K562 (cell line): ENCODE results near the gene GNAI2. TPM values are rescaled to one million over a fixed set of nuclear protein-coding genes. Genes with fewer than 3 reads are reported as not detected.

ENCODE experiments used
- ATAC-seq: fragments of 200-7000 bp; cut with Tn5 transposase; 3 replicates; pipeline ENCODE4 v1.9.1; 2020; ENCODE audit warnings: moderate library complexity
- BruUV-seq: library from RNA; stranded (reverse); fragments of 400-500 nt; replicated peaks from 2 replicates; lab custom pipeline; 2021; lab: Mats Ljungman, UMichigan
- CTCF ChIA-PET: fragments of 300-600 bp; formaldehyde crosslinking; extraction: SDS; loops from one replicate; lab custom pipeline; 2021; ENCODE audit warnings: low intra/inter-chr PET ratio; lab: Yijun Ruan, JAX
- POLR2A ChIA-PET: fragments of 300-600, 350-650 bp; sonication (Branson Sonifier 250); formaldehyde crosslinking; extraction: SDS; loops from one replicate; lab custom pipeline; 2021; ENCODE audit warnings: antibody characterized with exemption, inconsistent platforms; lab: Yijun Ruan, JAX
- DNase-seq, 4 experiments: peaks; one replicate each; pipeline versions ENCODE4 v3.0.0 to v3.0.0-alpha.2; 2011 to 2018; ENCODE audit warnings: low spot score in 3 of 4, mixed read lengths in 3 of 4; ENCODE audit errors: extremely low read depth in 1 of 4
- FAIRE-seq: peaks from 2 replicates; lab custom pipeline; 2011; peaks lifted over from hg19 to GRCh38; lab: Jason Lieb, UNC
- H2AFZ ChIP-seq: 2 replicates; pipeline ENCODE4 v1.6.0; 2011; ENCODE audit warnings: low read depth, low read length, control low read depth, inconsistent platforms
- H3K27ac ChIP-seq: fragments of 200-600 bp; 3 replicates; pipeline ENCODE4 v1.8.0; 2011; ENCODE audit warnings: low read depth, mild to moderate bottlenecking, control low read depth, inconsistent platforms, low read length, moderate library complexity, mixed read lengths; ENCODE audit errors: extremely low read depth
- H3K27me3 ChIP-seq, 2 experiments: fragments of 300-600 bp in 1 of 2; 2 replicates in 1 of 2; 3 replicates in 1 of 2; pipeline versions ENCODE4 v1.6.0 to v1.8.0; 2011; ENCODE audit warnings: inconsistent platforms in 2 of 2, low read length in 2 of 2, mild to moderate bottlenecking in 1 of 2, mixed read lengths in 1 of 2, moderate library complexity in 1 of 2; ENCODE audit not compliant: control insufficient read depth in 2 of 2, insufficient read depth in 2 of 2
- H3K36me3 ChIP-seq: fragments of 300-600 bp; 3 replicates; pipeline ENCODE4 v1.8.0; 2011; ENCODE audit warnings: mild to moderate bottlenecking, low read length, inconsistent platforms; ENCODE audit not compliant: control insufficient read depth, insufficient read depth
- H3K4me1 ChIP-seq, 2 experiments: fragments of 200-600 bp in 1 of 2; replicated peaks in 1 of 2; 2 replicates in 1 of 2; 3 replicates in 1 of 2; pipeline versions ENCODE4 v1.5.1 to v1.8.0; 2011; ENCODE audit warnings: inconsistent platforms in 2 of 2, low read length in 2 of 2, mild to moderate bottlenecking in 1 of 2, mixed read lengths in 1 of 2, moderate library complexity in 1 of 2; ENCODE audit not compliant: control insufficient read depth in 2 of 2, insufficient read depth in 2 of 2
- H3K4me2 ChIP-seq: 2 replicates; pipeline ENCODE4 v1.6.1; 2011; ENCODE audit warnings: low read length, control low read depth, inconsistent platforms, mixed read lengths; ENCODE audit not compliant: insufficient read depth
- H3K4me3 ChIP-seq: fragments of 200-600 bp; sonication (generic), shearing (Covaris generic); 2 replicates; pipeline ENCODE4 v1.5.1; 2016; ENCODE audit warnings: control low read depth, inconsistent platforms
- H3K79me2 ChIP-seq: fragments of 200-600 bp; 3 replicates; pipeline ENCODE4 v1.8.0; 2011; ENCODE audit warnings: low read length, inconsistent platforms; ENCODE audit not compliant: control insufficient read depth, insufficient read depth
- H3K9ac ChIP-seq, 2 experiments: 2 replicates each; pipeline versions ENCODE4 v1.6.0 to v1.6.1; 2011; ENCODE audit warnings: low read depth in 2 of 2, low read length in 2 of 2, control low read depth in 1 of 2, inconsistent platforms in 1 of 2, mild to moderate bottlenecking in 1 of 2, mixed read lengths in 1 of 2; ENCODE audit not compliant: insufficient read depth in 1 of 2
- H3K9me1 ChIP-seq: one replicate; pipeline ENCODE4 v1.6.0; 2011; ENCODE audit warnings: inconsistent platforms, mild to moderate bottlenecking, low read length, moderate library complexity; ENCODE audit not compliant: control insufficient read depth, insufficient read depth
- H3K9me3 ChIP-seq: replicated peaks from 2 replicates; pipeline ENCODE4 v1.5.1; 2011; ENCODE audit warnings: low read depth, low read length, inconsistent platforms; ENCODE audit not compliant: control insufficient read depth, insufficient read depth
- H4K20me1 ChIP-seq: replicated peaks from 2 replicates; pipeline ENCODE4 v1.6.1; 2011; ENCODE audit warnings: low read length, inconsistent platforms, mixed read lengths; ENCODE audit not compliant: control insufficient read depth, insufficient read depth
- ATF4 ChIP-seq: fragments of 450-650 bp; formaldehyde crosslinking; IDR thresholded peaks from 2 replicates; pipeline ENCODE4 v1.4.0; 2022; ENCODE audit warnings: mild to moderate bottlenecking, moderate library complexity
- CTCF ChIP-seq, 3 experiments: IDR thresholded peaks in 2 of 3; conservative IDR thresholded peaks in 1 of 3; 2 replicates each; pipeline ENCODE4 v1.5.1; 2011 to 2012; ENCODE audit warnings: low read length in 3 of 3, mild to moderate bottlenecking in 3 of 3, control low read depth in 2 of 3, improper control_type of control experiment in 1 of 3, inconsistent platforms in 1 of 3, low read depth in 1 of 3, mixed read lengths in 1 of 3, moderate library complexity in 1 of 3; ENCODE audit not compliant: insufficient read depth in 2 of 3
- IRF2 ChIP-seq: sonication (generic); formaldehyde crosslinking; IDR thresholded peaks from 2 replicates; pipeline ENCODE4 v1.8.1; 2022; ENCODE audit warnings: mild to moderate bottlenecking, missing genetic modification reagents
- POLR2G ChIP-seq: fragments of 200-400 bp; formaldehyde crosslinking; IDR thresholded peaks from 2 replicates; pipeline ENCODE4 v1.6.1; 2017; ENCODE audit warnings: low read depth, mild to moderate bottlenecking, antibody characterized with exemption, low read length, moderate library complexity
- PRDM10 ChIP-seq: fragments of 450-650 bp; IDR thresholded peaks from 2 replicates; pipeline ENCODE4 v1.6.1; 2018; ENCODE audit not compliant: partially characterized antibody
- TAL1 ChIP-seq: fragments of 450-650 bp; IDR thresholded peaks from 2 replicates; pipeline ENCODE4 v1.6.1; 2016; ENCODE audit warnings: mild to moderate bottlenecking
- TEAD1 ChIP-seq, 2 experiments: fragments of 450-650 bp in 1 of 2; sonication (generic) in 1 of 2; formaldehyde crosslinking; IDR thresholded peaks; 2 replicates each; pipeline versions ENCODE4 v1.4.0 to v1.8.0; 2020 to 2022; ENCODE audit warnings: mild to moderate bottlenecking in 2 of 2, missing genetic modification reagents in 1 of 2
- ZNF134 ChIP-seq: fragments of 250-450 bp; sonication (Bioruptor Pico); conservative IDR thresholded peaks from 2 replicates; pipeline ENCODE4 v1.4.0; 2020
- ZNF354B ChIP-seq: fragments of 250-450 bp; sonication (Bioruptor Pico); IDR thresholded peaks from 2 replicates; pipeline ENCODE4 v1.4.0; 2020
- WGBS: fragments of 100-300 bp; shearing (Covaris generic); methylation state at CpG from one replicate; pipeline ENCODE4 v1.1.6; 2016; ENCODE audit warnings: low coverage, mixed read lengths; ENCODE audit not compliant: insufficient coverage; ENCODE audit errors: missing lambda C conversion rate; 5-methylcytosine and 5-hydroxymethylcytosine counted together
- in situ Hi-C: fragments of 300-500 bp; cut with MboI; formaldehyde crosslinking; loops from 4 replicates; pipeline ENCODE4 v1.15.0; 2018; ENCODE audit warnings: inconsistent platforms, mixed read lengths
- intact Hi-C: fragments of 100-400 bp; cut with micrococcal nuclease; formaldehyde crosslinking; loops from 2 replicates; pipeline ENCODE4 v1.14.2; 2022
- polyA plus RNA-seq, 8 experiments: library from polyadenylated mRNA; depleted of rRNA in 4 of 8; stranded (reverse) in 5 of 8; unstranded in 3 of 8; fragments of >200 nt; fragmentation: Nextera tagmentation in 2 of 8; fragmentation: Illumina TruSeq in 1 of 8; extraction: Ambion mirVana in 2 of 8; extraction: Trizol in 1 of 8; gene quantifications; 2 replicates each; pipeline versions ENCODE4 v1.2.1 to v1.2.3, GENCODE V29; 2011 to 2014; ENCODE audit warnings: inconsistent platforms in 1 of 8, missing spikeins in 1 of 8
- total RNA-seq, 7 experiments: library from RNA; depleted of rRNA in 6 of 7; stranded (reverse); fragments of >200 nt in 6 of 7; fragmentation: Illumina TruSeq in 2 of 7; extraction: Trizol in 2 of 7; gene quantifications; 2 replicates each; pipeline versions ENCODE4 v1.2.1 to v1.2.3, GENCODE V29; 2011 to 2021; ENCODE audit warnings: low replicate concordance in 1 of 7

Gene GNAI2
- total and polyA plus RNA-seq, 9 of the 15 experiments (the other 6 are each of a cell fraction or from before 2014, with no cell fraction given), result 1.1 to 72.2 (median 42.7) TPM

GRCh38 chr3:50190936-50191660 is 44.9 kb upstream of the GNAI2 start, which contains the start of gene GNAT1:
Gene GNAT1 (plus strand): TSS chr3:50191610. CDS start chr3:50191726, 116 bp downstream.
- BruUV-seq, result no TSS peak
- Histone ChIP-seq H3K4me2 (no peak within 1 kb of the TSS), H3K27me3 (peaks cover 0 to 8% of the 10 kb centered on the region in 2 experiments; a peak in 2 of 5 replicates), H3K9ac (no peak within 1 kb of the TSS), H3K27ac (no peak within 1 kb of the TSS), H3K79me2 (no peaks in the 10 kb centered on the region), H3K9me1 (no peaks in the 10 kb centered on the region), H3K4me1 (peaks cover 2 to 33% of the 10 kb centered on the region in 2 experiments; a peak in 2 of 5 replicates), H3K36me3 (no peaks in the 10 kb centered on the region), H4K20me1 (no peaks in the 10 kb centered on the region; the same call in 1 of the 2 replicates), H2AFZ (no peak within 1 kb of the TSS), H3K9me3 (no peaks in the 10 kb centered on the region), H3K4me3 (no peak within 1 kb of the TSS)
- in situ Hi-C loops (loop anchor here (5.0 kb wide), 2 partner anchors 36 to 81 kb away; no protein-coding TSS in a partner anchor), intact Hi-C loops (no loop called here)
- TF ChIP-seq POLR2G (no peak), TAL1 (no peak), ZNF134 (CRISPR knock-in tag) (no peak), ATF4 (CRISPR knock-in tag) (no peak), TEAD1 (CRISPR knock-in tag; IDR thresholded peaks at IDR 0.05) (no peak), IRF2 (CRISPR knock-in tag) (no peak), CTCF (IDR thresholded peaks at IDR 0.05 in 2 of 3, conservative IDR thresholded peaks at IDR 0.05 in 1 of 3; ENCODE audit: insufficient read depth in 2 of 3, low read depth in 1 of 3, low read length in 3 of 3) (no peak), ZNF354B (CRISPR knock-in tag) (no peak), PRDM10 (no peak)
- POLR2A ChIA-PET, result interaction anchor here (0.6 to 1.2 kb wide), 3 partner anchors 11 to 70 kb away, joined by 3 to 5 read pairs (median 3); no protein-coding TSS in a partner anchor
- DNase-seq (no peak), FAIRE-seq (no peak), ATAC-seq (no peak)
- CTCF ChIA-PET, result interaction anchor here (2.4 to 2.8 kb wide), 2 partner anchors 70 to 82 kb away, joined by 13 to 34 read pairs; no protein-coding TSS in a partner anchor
- 4% methylated on average over 8 of the region's 8 CpGs for whole genome bisulfite sequencing
